ENCODE results near the gene TMBIM1. TPM values are rescaled to one million over a fixed set of nuclear protein-coding genes. Genes with fewer than 3 reads are reported as not detected.
A peak's percentile ranks its signal among the peaks of the same experiment; 100 is the strongest.

TMBIM1 gene
- total RNA-seq, 3 donors from 2014 or later, result 168 to 330 (median 170) TPM

- Histone ChIP-seq H3K36me3 (no peaks in the 10 kb centered on the region), H3K4me3 (peak overlapping the region in 1 of 3 donors; percentile 50), H3K4me1 (peaks cover 17 to 53% of the 10 kb centered on the region in 2 donors), H3K27me3 (no peaks in the 10 kb centered on the region), H3K9me3 (no peaks in the 10 kb centered on the region), H3K27ac (peak overlapping the region; percentile 97 to 99)
- intact Hi-C loops (cut with DNase I; ENCODE audit: low total_unique reads), result no loop called here
- no peak for DNase-seq (ENCODE audit: low spot score in 2 of 2)
- TF ChIP-seq POLR2AphosphoS5 (IDR thresholded peaks at IDR 0.05), result peak in 1 of 3 donors; percentile 14
- TF ChIP-seq POLR2A (IDR thresholded peaks at IDR 0.05), result no peak
- no peak for TF ChIP-seq CTCF (IDR thresholded peaks at IDR 0.05)
Measured at GRCh38 chr2:218284106-218284811, 8.0 kb downstream of the TMBIM1 start.

GRCh38 chr2:218282173-218282991, 9.9 kb downstream of the TMBIM1 start:
- TF ChIP-seq POLR2AphosphoS5 (IDR thresholded peaks at IDR 0.05), result peak in 1 of 3 donors; percentile 60
- no peak for TF ChIP-seq POLR2A (IDR thresholded peaks at IDR 0.05)
- TF ChIP-seq CTCF (IDR thresholded peaks at IDR 0.05), result no peak
- Histone ChIP-seq H3K4me1 (peaks cover 17 to 53% of the 10 kb centered on the region in 2 donors), H3K4me3 (peak overlapping the region in 2 of 3 donors; percentile 11 to 34), H3K27ac (peak overlapping the region; percentile 95 to 97), H3K36me3 (no peaks in the 10 kb centered on the region), H3K9me3 (no peaks in the 10 kb centered on the region), H3K27me3 (no peaks in the 10 kb centered on the region)
- peak; percentile 85 to 90 for DNase-seq (ENCODE audit: low spot score in 2 of 2)
- intact Hi-C loops (cut with DNase I; ENCODE audit: low total_unique reads), result no loop called here

GRCh38 chr2:218281449-218281848, 10.9 kb downstream of the TMBIM1 start:
- Histone ChIP-seq H3K27ac (peak overlapping the region; percentile 95 to 97), H3K36me3 (no peaks in the 10 kb centered on the region), H3K4me3 (no peak overlapping the region), H3K27me3 (no peaks in the 10 kb centered on the region), H3K9me3 (no peaks in the 10 kb centered on the region), H3K4me1 (peaks cover 16 to 52% of the 10 kb centered on the region in 2 donors)
- intact Hi-C loops (cut with DNase I; ENCODE audit: low total_unique reads), result no loop called here
- TF ChIP-seq CTCF (IDR thresholded peaks at IDR 0.05) (no peak), POLR2A (IDR thresholded peaks at IDR 0.05) (no peak), POLR2AphosphoS5 (IDR thresholded peaks at IDR 0.05) (no peak)
- DNase-seq (ENCODE audit: low spot score in 2 of 2), result peak in 1 of 2 donors; percentile 62

- Histone ChIP-seq H3K27me3 (no peaks in the 10 kb centered on the region), H3K4me3 (no peak overlapping the region), H3K4me1 (peaks cover 7 to 41% of the 10 kb centered on the region in 2 donors), H3K9me3 (no peaks in the 10 kb centered on the region), H3K36me3 (peaks cover 4% of the 10 kb centered on the region), H3K27ac (no peak overlapping the region)
- intact Hi-C loops (cut with DNase I; ENCODE audit: low total_unique reads), result no loop called here
- TF ChIP-seq CTCF (IDR thresholded peaks at IDR 0.05), result no peak
- TF ChIP-seq POLR2A (IDR thresholded peaks at IDR 0.05), result no peak
- TF ChIP-seq POLR2AphosphoS5 (IDR thresholded peaks at IDR 0.05), result no peak
- DNase-seq (ENCODE audit: low spot score in 2 of 2), result no peak
Measured at GRCh38 chr2:218280260-218280870, 11.9 kb downstream of the TMBIM1 start.

All from breast epithelium (tissue), 4 donors.